Measurements from ENCODE around the gene LRP1B.
"Not testable (repeated sequence)": the region's sequence is repeated elsewhere in the genome, so short reads cannot be mapped to it uniquely, and the experiment has no call there.

LRP1B gene

GRCh38 chr2:140744379-140744778 is 1386.4 kb downstream of the LRP1B start:
- DNase-seq: no peak

DNA sequence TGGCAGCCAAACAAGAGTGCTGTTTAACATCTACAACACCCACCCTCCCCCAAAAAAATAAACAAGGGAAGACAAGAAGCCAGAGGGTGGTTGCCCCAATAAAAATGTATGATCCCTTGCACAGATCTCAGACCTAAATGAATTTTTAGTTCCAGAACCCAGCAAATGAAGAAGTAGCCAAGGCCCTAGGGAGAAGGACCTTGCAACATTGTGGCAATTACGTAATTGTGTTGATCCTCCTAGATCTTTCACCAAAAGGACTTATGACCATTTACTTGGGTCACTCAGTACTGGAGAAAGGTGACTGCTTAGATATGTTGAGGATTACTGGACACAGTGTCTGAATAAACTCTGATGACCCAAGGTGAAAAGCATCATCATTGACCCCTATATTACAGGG is 1393.8 kb downstream of the LRP1B start:
- no peak for DNase-seq

- DNase-seq: no peak
Observed at GRCh38 chr2:140734992-140735391, 1395.8 kb downstream of the LRP1B start.

DNA sequence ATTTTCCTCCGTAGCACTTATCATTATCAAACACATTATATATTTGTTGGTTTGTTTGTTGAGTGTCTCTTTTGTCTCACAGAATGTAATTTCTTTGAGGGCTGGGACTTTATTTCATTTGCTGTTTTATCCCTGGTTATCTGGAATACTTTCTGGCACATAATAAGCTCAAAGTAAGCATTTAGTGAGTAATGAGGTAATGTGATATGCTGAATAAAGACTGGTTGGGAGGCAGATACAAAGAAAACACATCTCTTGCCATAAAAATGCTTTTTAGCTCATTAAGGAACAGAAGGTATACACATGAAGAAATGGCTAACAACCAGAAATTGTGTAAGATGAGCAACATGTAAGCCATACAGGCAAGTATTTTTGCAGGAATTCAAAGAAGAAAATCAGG is 1411.8 kb downstream of the LRP1B start:
- DNase-seq: no peak

DNA sequence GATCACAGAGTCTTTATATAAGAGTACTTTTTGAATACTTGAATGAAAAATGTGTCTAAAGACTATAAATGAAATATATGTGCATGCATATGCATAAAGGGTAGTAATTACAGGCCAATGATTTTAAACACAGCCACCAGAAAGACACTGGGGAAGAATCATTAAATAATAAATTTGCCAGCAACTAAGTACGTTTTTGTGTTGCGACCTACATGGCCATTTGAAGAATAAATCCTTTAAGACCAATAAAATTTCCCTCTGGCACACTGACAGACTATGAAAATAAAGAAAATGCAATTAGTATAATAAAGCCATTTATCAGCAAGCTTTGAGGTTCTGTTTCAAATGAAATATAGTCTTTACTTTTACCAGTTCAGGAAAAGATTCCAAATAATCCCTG is 1413.3 kb downstream of the LRP1B start:
- no peak for DNase-seq

- DNase-seq: no peak
Observed at GRCh38 chr2:140714586-140714985, 1416.2 kb downstream of the LRP1B start.

GRCh38 chr2:140711867-140712266 is 1418.9 kb downstream of the LRP1B start:
- DNase-seq: no peak

- DNase-seq: no peak
Observed at GRCh38 chr2:140701726-140702125, 1429.1 kb downstream of the LRP1B start.

DNA sequence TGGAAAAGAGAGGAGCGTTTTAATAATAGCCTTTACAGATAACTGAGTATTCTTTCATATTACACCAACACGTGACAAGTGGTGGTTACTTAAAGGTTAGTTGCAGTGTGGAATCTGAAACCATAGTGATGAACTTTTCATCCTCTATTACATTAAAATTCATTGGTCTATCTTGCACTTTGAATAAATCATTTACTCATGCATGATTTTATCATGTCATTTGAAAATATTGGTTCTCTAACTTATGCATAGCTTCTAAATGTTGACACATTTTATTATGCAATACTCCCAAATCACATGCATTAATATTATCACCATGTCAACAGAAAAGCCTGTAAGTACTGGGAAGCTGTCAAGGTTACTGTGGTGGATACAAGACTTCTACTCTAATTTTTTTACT is 1432.2 kb downstream of the LRP1B start:
- DNase-seq: no peak

- no peak for DNase-seq
Observed at GRCh38 chr2:140696449-140696848, 1434.4 kb downstream of the LRP1B start.

- no peak for DNase-seq
Observed at GRCh38 chr2:140695155-140695554, 1435.7 kb downstream of the LRP1B start.

DNA sequence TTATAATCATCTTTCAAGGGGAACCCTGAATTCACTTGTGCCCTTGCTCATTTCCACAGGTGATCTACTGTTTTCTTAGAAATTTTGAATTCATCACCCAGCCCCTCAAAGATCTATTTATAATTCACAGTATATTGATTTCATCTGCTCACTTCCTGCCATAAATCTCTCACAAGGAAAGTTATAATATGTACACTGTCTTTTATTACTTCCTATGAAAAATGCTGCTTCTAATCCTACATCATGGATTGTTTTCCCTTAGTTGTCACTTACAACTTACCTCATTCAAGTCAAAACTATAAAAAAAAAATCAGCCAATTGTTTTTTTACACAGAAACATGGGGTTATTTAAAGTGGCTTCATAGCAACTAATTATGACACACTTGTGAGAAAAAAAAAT is 1443.0 kb downstream of the LRP1B start:
- no peak for DNase-seq

DNA sequence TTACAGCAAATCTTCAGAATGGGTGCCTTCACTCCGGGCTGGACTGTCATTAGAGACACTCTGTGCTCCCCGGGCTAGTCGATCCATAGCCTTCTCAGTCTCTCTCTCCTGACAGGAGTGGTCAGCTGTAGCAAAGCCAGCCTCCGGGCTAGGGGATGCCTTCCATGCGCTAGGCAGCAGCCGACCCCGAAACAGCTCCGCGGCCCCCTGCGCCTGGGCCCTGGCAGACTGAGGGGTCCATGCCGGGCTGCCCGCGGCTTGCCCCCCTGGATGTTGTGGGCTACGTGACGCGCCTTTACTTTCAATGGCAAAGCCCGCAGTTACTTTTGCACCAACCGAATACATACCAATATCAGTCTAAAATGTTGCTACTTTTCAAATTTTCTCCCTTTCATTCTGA is 1447.2 kb downstream of the LRP1B start:
- DNase-seq: no peak

GRCh38 chr2:140680862-140681261 is 1450.0 kb downstream of the LRP1B start:
- no peak for DNase-seq

DNA sequence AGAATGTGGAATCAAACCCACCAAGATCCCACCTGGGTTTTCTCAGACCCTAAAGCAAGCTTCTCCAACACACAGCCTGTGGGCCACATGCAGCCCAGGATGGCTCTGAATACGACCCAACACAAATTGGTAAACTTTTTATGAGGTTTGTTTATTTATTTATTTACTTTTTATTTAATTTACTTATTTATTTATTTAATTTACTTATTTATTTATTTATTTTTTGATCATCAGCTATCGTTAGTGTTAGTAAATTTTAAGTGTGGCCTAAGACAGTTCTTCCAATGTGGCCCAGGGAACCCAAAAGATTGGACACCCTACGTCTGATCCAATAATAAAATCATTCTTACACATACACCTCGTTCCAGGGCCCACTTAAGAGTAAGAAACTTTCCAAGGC is 1451.1 kb downstream of the LRP1B start:
- DNase-seq: no peak

DNA sequence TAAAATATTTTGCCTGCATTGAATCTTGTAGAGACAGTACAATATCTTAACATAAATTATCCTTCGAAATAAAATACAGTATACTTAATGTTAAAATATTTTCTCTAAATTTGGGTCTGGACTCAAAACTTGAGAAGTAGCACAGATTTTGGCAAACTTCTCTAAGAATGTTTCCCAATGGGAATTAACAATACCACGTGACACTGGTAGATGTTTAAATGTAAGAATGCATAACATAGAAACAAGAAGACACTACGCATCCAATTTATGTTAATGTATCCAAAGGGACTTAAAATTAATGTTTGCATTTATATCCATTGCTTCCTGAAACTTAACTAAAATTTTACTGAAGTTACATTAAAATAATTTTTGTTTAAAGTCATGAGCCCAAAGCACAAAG is 1460.9 kb downstream of the LRP1B start:
- DNase-seq: no peak

- DNase-seq: no peak
Observed at GRCh38 chr2:140667203-140667602, 1463.6 kb downstream of the LRP1B start.

GRCh38 chr2:140662504-140662903 is 1468.3 kb downstream of the LRP1B start:
- no peak for DNase-seq

DNA sequence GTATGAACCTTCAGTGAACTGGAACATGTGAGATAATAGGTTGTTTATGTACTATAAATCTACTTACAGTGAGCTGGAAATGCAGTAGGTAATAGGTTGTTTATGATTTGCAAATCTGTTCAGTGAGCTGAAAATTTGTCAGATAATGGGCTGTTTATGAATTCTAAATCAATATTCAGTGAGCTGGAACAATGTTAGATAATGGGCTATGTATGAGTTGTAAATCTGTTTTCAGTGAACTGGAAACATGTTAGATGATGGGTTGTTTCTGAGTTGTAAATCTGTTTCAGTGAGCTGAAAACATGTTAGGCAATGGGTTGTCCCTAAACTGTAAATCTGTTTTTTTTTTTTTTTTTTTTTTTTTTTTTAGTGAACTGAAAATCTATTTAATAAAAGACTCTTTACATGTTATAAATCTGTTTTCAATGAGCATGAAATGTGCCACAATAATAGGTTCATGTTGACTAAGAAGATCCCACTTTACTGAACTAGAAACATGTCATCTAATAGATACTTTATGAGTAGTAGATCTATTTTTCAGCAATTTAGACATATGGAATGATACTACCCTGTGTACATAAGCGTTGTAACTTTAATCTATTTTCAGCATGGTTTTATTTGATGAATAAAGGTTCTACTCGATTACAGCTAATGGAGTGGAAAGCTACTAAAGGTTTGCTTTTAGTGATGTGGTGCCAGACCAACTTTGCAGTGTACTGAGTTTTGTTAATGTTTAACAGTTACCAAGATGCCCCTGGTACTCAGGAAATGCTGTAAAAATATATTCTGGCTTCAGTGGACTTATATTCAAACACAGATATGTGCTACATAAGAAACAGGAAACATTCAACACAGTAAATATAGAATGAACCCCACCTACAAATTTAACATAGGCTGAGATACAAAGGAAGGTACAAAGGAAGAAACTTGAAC is 1471.8 kb downstream of the LRP1B start:
- DNase-seq: no peak

- no peak for DNase-seq
Observed at GRCh38 chr2:140657657-140658056, 1473.2 kb downstream of the LRP1B start.

DNA sequence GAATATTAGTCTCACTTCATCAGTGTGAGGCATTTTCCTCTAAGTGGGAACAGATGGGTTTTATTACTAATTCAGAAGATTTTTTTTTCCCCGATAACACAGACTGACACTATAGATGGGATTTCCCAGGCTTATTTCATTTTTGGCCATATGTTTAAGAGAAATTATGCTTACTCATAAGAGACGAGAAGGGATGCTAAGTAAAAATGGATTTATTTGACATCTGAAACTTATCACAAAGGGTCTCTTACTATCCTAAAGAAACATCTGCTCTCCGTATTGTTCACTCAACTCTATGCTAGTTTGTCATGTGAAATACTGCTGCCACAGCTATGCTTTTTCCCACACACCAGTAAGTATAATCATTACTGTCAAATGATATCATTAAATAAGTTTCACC is 1476.3 kb downstream of the LRP1B start:
- no peak for DNase-seq

DNA sequence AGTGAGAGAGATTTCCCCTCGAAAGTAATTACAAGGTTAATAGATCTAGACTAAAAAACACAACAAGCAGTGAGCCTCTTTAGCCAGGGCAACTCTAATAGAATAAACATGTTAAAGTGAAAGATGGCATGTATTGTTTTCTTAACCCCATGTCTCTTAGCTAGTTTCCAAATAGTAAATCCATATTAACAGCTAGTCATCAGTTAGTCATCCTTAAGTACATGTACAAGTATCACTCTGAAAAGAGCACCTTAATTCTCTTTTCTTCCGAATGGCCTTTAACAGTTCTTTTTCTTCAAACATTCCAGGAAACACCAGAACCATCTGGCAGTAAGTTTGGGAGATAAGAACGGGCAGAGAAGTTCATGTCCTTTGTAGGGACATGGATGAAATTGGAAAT is 1480.0 kb downstream of the LRP1B start:
- DNase-seq: no peak

DNA sequence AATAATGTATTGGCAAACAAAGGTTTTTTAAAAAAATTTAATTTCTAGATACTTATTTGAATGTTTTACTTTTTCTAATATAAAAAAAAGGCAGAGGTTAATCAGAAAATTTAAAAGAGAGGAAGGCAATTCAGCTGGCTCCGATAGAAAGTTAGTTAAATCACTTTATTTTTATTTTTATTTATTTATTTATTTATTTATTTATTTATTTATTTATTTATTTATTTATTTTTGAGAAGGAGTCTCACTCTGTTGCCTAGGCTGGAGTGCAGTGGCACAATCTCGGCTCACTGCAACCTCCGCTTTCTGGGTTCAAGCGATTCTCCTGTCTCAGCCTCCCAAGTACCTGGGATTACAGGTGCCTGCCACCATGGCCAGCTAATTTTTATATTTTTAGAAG is 1480.7 kb downstream of the LRP1B start:
- not testable (repeated sequence) for DNase-seq

DNA sequence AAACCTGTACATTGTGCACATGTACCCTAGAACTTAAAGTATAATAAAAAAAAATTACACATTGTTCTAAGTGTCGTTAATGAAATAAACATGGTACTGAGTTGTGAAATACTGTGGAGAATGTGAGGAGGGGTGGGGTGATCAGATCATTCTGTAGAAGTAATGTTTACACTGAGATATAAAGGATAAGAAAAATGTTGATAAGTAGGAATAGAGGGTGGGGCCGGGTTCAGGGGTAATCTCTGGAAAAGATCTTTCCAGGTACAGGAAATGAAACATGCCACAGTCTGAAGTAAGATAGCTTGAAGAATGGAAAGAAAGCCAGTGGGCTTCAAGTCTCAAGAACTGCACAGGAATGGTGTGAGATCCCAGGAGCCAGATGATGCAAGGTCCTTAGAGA is 1482.4 kb downstream of the LRP1B start:
- no peak for DNase-seq

DNA sequence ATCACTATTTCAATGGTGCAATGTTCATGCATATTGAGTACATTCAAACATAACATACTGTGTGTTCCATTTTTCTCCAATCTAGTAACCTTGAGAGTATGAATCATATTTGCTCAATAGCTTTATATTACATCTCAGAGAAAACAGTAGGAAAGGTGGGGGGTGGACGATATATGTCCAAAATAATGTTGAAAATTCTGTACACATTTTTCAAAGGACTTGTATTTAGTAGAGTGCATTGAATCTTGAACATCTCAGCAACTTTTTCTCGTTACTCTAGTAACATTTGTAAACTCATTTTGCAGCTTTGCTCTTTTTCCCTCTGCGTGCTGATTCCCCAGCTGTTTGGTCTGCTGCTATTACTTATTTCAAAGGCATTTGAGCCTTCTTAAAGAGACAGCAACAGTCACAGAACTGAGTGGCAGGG is 1487.0 kb downstream of the LRP1B start:
- DNase-seq: no peak

Measured in stimulated activated CD4-positive, alpha-beta T cell treated with anti-CD3 and anti-CD28 coated beads, Interleukin-2, amount 100 ng/mL, for 48 hours (primary cell).